Transverse colon (tissue), 4 donors: ENCODE results near the gene STXBP3. TPM values are rescaled to one million over a fixed set of nuclear protein-coding genes. Genes with fewer than 3 reads are reported as not detected.

Experiments
- DNase-seq: peaks from one replicate; pipeline ENCODE4 v3.0.0-alpha.2; 2019
- H3K27ac ChIP-seq, 4 donors: fragments of 200-600 bp; sonication (generic); 2 replicates each; pipeline ENCODE4 v1.5.1; 2016 to 2018; ENCODE audit warnings: inconsistent platforms in 4 of 4
- H3K27me3 ChIP-seq: fragments of 200-600 bp; sonication (generic); 2 replicates; pipeline ENCODE4 v1.5.1; 2017; ENCODE audit warnings: inconsistent platforms
- H3K36me3 ChIP-seq, 4 donors: fragments of 200-600 bp; sonication (generic); 2 replicates each; pipeline ENCODE4 v1.5.1; 2017 to 2019; ENCODE audit warnings: inconsistent platforms in 4 of 4
- H3K4me1 ChIP-seq, 4 donors: fragments of 200-600 bp; sonication (generic); 2 replicates each; pipeline ENCODE4 v1.5.1; 2017 to 2020; ENCODE audit warnings: inconsistent platforms in 4 of 4
- H3K4me3 ChIP-seq, 4 donors: fragments of 200-600 bp; sonication (generic); 1 replicate in 1 of 4; 2 replicates in 3 of 4; pipeline versions ENCODE4 v1.5.1 to v1.6.1; 2017 to 2019; ENCODE audit warnings: inconsistent platforms in 4 of 4
- H3K9me3 ChIP-seq, 2 donors: fragments of 200-600 bp; sonication (generic); 2 replicates each; pipeline ENCODE4 v1.5.1; 2017 to 2019; ENCODE audit warnings: inconsistent platforms in 2 of 2
- CTCF ChIP-seq, 5 experiments: fragments of 200-600 bp in 3 of 5; fragments of 450-650 bp in 2 of 5; sonication (generic) in 3 of 5; IDR thresholded peaks; 1 replicate in 2 of 5; 2 replicates in 3 of 5; pipeline ENCODE4 v1.5.1; 2016 to 2017; ENCODE audit warnings: antibody characterized with exemption in 5 of 5, inconsistent platforms in 3 of 5, mild to moderate bottlenecking in 2 of 5, moderate library complexity in 1 of 5
- EP300 ChIP-seq: sonication (generic); formaldehyde crosslinking; IDR thresholded peaks from one replicate; pipeline ENCODE4 v1.6.1; 2017; ENCODE audit warnings: antibody characterized with exemption, low read depth
- POLR2A ChIP-seq: fragments of 450-650 bp; IDR thresholded peaks from one replicate; pipeline ENCODE4 v1.6.1; 2016; ENCODE audit warnings: antibody characterized with exemption, mild to moderate bottlenecking, moderate library complexity
- POLR2AphosphoS5 ChIP-seq, 3 donors: sonication (generic); formaldehyde crosslinking; IDR thresholded peaks; one replicate each; pipeline ENCODE4 v1.6.1; 2016; ENCODE audit warnings: antibody characterized with exemption in 3 of 3
- WGBS, 2 donors: methylation state at CpG; one replicate each; pipeline ENCODE4 v1.1.5; 2018; ENCODE audit warnings: low coverage in 1 of 2; 5-methylcytosine and 5-hydroxymethylcytosine counted together
- in situ Hi-C, 4 donors: fragments of 200-750 bp; cut with MboI; loops; one replicate each; pipeline versions ENCODE4 v1.15.0 to v1.15.1; 2017; ENCODE audit warnings: low sequenced_read_pairs in 3 of 4, low pct_ligation_motif_present in 1 of 4, low pct_unique_long_range_greater_than_20kb in 1 of 4
- intact Hi-C: fragments of 100-400 bp; cut with DNase I; formaldehyde crosslinking; loops from one replicate; pipeline ENCODE4 v1.15.1; 2023; ENCODE audit warnings: low total_unique reads
- total RNA-seq, 4 donors: library from RNA; depleted of rRNA; stranded (reverse); fragments of >200 nt; gene quantifications; one replicate each; pipeline ENCODE4 v1.1.0, GENCODE V29; 2016

STXBP3 gene
- total RNA-seq, 4 donors from 2014 or later = 33.3 to 134 (median 76.3) TPM

GRCh38 chr1:108851567-108851966, 105.1 kb downstream of the STXBP3 start:
- in situ Hi-C loops = no loop called here
- Histone ChIP-seq H3K4me3 (no peak overlapping the region), H3K9me3 (no peaks in the 10 kb centered on the region), H3K27ac (peak overlapping the region in 3 of 4 donors; percentile 1 to 51 (median 30)), H3K4me1 (peaks cover 0 to 5% (median 0%) of the 10 kb centered on the region in 4 donors), H3K36me3 (no peaks in the 10 kb centered on the region), H3K27me3 (no peaks in the 10 kb centered on the region)
- TF ChIP-seq CTCF (IDR thresholded peaks at IDR 0.05) (no peak), POLR2AphosphoS5 (IDR thresholded peaks at IDR 0.05) (no peak), POLR2A (no peak), EP300 (no peak)
- no peak for DNase-seq
- intact Hi-C loops = no loop called here
- 68 to 78% methylated on average over 4 of the region's 4 CpGs for WGBS, 2 donors

- H3K27ac ChIP-seq = peak overlapping the region; percentile 1 to 51 (median 16)
- H3K4me1 ChIP-seq = peaks cover 0 to 5% (median 0%) of the 10 kb centered on the region in 4 donors
- H3K9me3 ChIP-seq = no peaks in the 10 kb centered on the region
- intact Hi-C loops = no loop called here
- DNase-seq = no peak
- H3K27me3 ChIP-seq = no peaks in the 10 kb centered on the region
- TF ChIP-seq CTCF (IDR thresholded peaks at IDR 0.05) (no peak), EP300 (no peak), POLR2AphosphoS5 (IDR thresholded peaks at IDR 0.05) (no peak), POLR2A (no peak)
- in situ Hi-C loops = no loop called here
- H3K4me3 ChIP-seq = no peak overlapping the region
- H3K36me3 ChIP-seq = no peaks in the 10 kb centered on the region
- WGBS, 2 donors = 50 to 62% methylated on average over 7 of the region's 7 CpGs
Observed at GRCh38 chr1:108852221-108852975, 105.9 kb downstream of the STXBP3 start.

- Histone ChIP-seq H3K9me3 (no peaks in the 10 kb centered on the region), H3K4me3 (no peak overlapping the region), H3K4me1 (peaks cover 0 to 5% (median 0%) of the 10 kb centered on the region in 4 donors), H3K27ac (peak overlapping the region in 1 of 4 donors; percentile 41), H3K36me3 (no peaks in the 10 kb centered on the region), H3K27me3 (no peaks in the 10 kb centered on the region)
- no peak for DNase-seq
- TF ChIP-seq POLR2A = no peak
- TF ChIP-seq EP300 = no peak
- no peak for TF ChIP-seq CTCF (IDR thresholded peaks at IDR 0.05)
- no peak for TF ChIP-seq POLR2AphosphoS5 (IDR thresholded peaks at IDR 0.05)
- 45 to 46% methylated on average over 3 of the region's 3 CpGs for WGBS, 2 donors
- intact Hi-C loops = no loop called here
- in situ Hi-C loops = no loop called here
Observed at GRCh38 chr1:108854221-108855019, 107.9 kb downstream of the STXBP3 start.

GRCh38 chr1:108856994-108857393, 110.5 kb downstream of the STXBP3 start, which contains the start of gene AKNAD1:
TSS of gene AKNAD1 (minus strand) at chr1:108857094. CDS start at chr1:108852664, 4,430 bp downstream.
- Histone ChIP-seq H3K4me1 (peaks cover 0 to 5% (median 0%) of the 10 kb centered on the region in 4 donors), H3K36me3 (no peaks in the 10 kb centered on the region), H3K9me3 (no peaks in the 10 kb centered on the region), H3K4me3 (no peak within 1 kb of the TSS), H3K27ac (no peak within 1 kb of the TSS), H3K27me3 (no peaks in the 10 kb centered on the region)
- no peak for DNase-seq
- in situ Hi-C loops (no loop called here), intact Hi-C loops (no loop called here)
- WGBS, 2 donors = 76% methylated on average over 1 of the region's 1 CpG; no CpG with 5 or more reads in 1 of the 2 donors
- TF ChIP-seq CTCF (IDR thresholded peaks at IDR 0.05) (no peak), EP300 (no peak), POLR2A (no peak), POLR2AphosphoS5 (IDR thresholded peaks at IDR 0.05) (no peak)
